Lower leg skin (tissue), 3 donors: ENCODE results near the gene EPS8L3.
"Not testable (repeated sequence)": the region's sequence is repeated elsewhere in the genome, so short reads cannot be mapped to it uniquely, and the experiment has no call there.

ENCODE experiments used
- CTCF ChIP-seq, 3 donors: fragments of 450-650 bp; IDR thresholded peaks; one replicate each; pipeline ENCODE4 v1.5.1; 2016; ENCODE audit warnings: antibody characterized with exemption in 3 of 3, mild to moderate bottlenecking in 3 of 3, moderate library complexity in 2 of 3
- POLR2A ChIP-seq, 2 donors: fragments of 450-650 bp; IDR thresholded peaks; one replicate each; pipeline ENCODE4 v1.6.1; 2016 to 2017; ENCODE audit warnings: antibody characterized with exemption in 2 of 2, mild to moderate bottlenecking in 1 of 2, moderate library complexity in 1 of 2

GRCh38 chr1:109756325-109756724 lies 7.4 kb downstream of the EPS8L3 start:
- not testable (repeated sequence) for TF ChIP-seq CTCF, POLR2A (IDR thresholded peaks at IDR 0.05)
